Ovary (tissue), 3 donors: ENCODE results near the gene MESD.

Experiments
- CTCF ChIP-seq, 3 donors: fragments of 450-650 bp in 2 of 3; fragments of 200-600 bp in 1 of 3; IDR thresholded peaks; one replicate each; pipeline versions ENCODE4 v1.5.1 to v1.8.0; 2016 to 2022; ENCODE audit warnings: antibody characterized with exemption in 3 of 3, mild to moderate bottlenecking in 1 of 3
- EP300 ChIP-seq: sonication (generic); formaldehyde crosslinking; IDR thresholded peaks from one replicate; pipeline ENCODE4 v1.6.1; 2017; ENCODE audit warnings: antibody characterized with exemption
- POLR2A ChIP-seq: fragments of 450-650 bp; IDR thresholded peaks from one replicate; pipeline ENCODE4 v1.6.1; 2017; ENCODE audit warnings: antibody characterized with exemption, mild to moderate bottlenecking, moderate library complexity
- donor health status: DM: no; HTN: no; CAD: no.

- TF ChIP-seq CTCF (IDR thresholded peaks at IDR 0.05) (no peak), POLR2A (no peak), EP300 (no peak)
Measured at GRCh38 chr15:80932513-80932815, 57.2 kb downstream of the MESD start.
